Mucosa of descending colon (tissue), 3 donors: ENCODE measurements around the gene SLC66A2. TPM values are rescaled to one million over a fixed set of nuclear protein-coding genes. Genes with fewer than 3 reads are reported as not detected.
"Not testable (repeated sequence)": the region's sequence is repeated elsewhere in the genome, so short reads cannot be mapped to it uniquely, and the experiment has no call there.

ENCODE experiments used
- ATAC-seq: fragments of 200-7000 bp; cut with Tn5 transposase; one replicate; pipeline ENCODE4 v1.9.1; 2020; ENCODE audit warnings: mild to moderate bottlenecking, moderate library complexity
- DNase-seq, 3 donors: peaks; one replicate each; pipeline ENCODE4 v3.0.0-alpha.2; 2020
- H3K36me3 ChIP-seq: fragments of 200-600 bp; one replicate; pipeline ENCODE4 v1.8.0; 2021; ENCODE audit warnings: low read depth, mild to moderate bottlenecking
- H3K4me1 ChIP-seq: fragments of 200-600 bp; one replicate; pipeline ENCODE4 v1.8.0; 2021; ENCODE audit warnings: low read depth, mild to moderate bottlenecking
- H3K4me3 ChIP-seq: fragments of 200-600 bp; one replicate; pipeline ENCODE4 v1.8.0; 2021; ENCODE audit warnings: mild to moderate bottlenecking
- H3K9me3 ChIP-seq: fragments of 200-600 bp; one replicate; pipeline ENCODE4 v1.8.0; 2021; ENCODE audit warnings: mild to moderate bottlenecking
- CTCF ChIP-seq: fragments of 200-600 bp; IDR thresholded peaks from one replicate; pipeline ENCODE4 v1.8.0; 2022; ENCODE audit warnings: antibody characterized with exemption, mild to moderate bottlenecking
- intact Hi-C, 2 donors: fragments of 100-400 bp; cut with DNase I in 1 of 2; cut with micrococcal nuclease in 1 of 2; formaldehyde crosslinking; loops; one replicate each; pipeline versions ENCODE4 v1.11.0 to v1.11.1; 2022; cut with DNase I, micrococcal nuclease
- total RNA-seq, 3 donors: library from RNA; stranded (reverse); fragmentation: NEBNext Ultra II Directional in 2 of 3; extraction: Animal tissue kit (Norgen Biotek cat#: 25700) in 2 of 3; gene quantifications; one replicate each; pipeline versions ENCODE4 v1.2.1 to v1.2.4, GENCODE V29; 2021 to 2023
- donor health status: DM: no; HTN: no; CAD: no; lungs with moderate emphysema.
- donor health status: DM: no; HTN: no; CAD: no.
- donor health status: DM: no; HTN: yes; CAD: no.

Gene SLC66A2
- total RNA-seq, 3 donors from 2014 or later, result 54.5 to 90.1 (median 68.6) TPM

GRCh38 chr18:79868811-79869541 lies 82.5 kb downstream of the SLC66A2 start:
- intact Hi-C loops, result loop anchor here in 1 of 2 donors (10.0 kb wide), 1 partner anchor 64 kb away; no protein-coding TSS in a partner anchor
- TF ChIP-seq CTCF, result no peak
- ATAC-seq (no peak), DNase-seq (no peak)
- Histone ChIP-seq H3K36me3 (no peaks in the 10 kb centered on the region), H3K4me3 (no peak overlapping the region), H3K4me1 (no peaks in the 10 kb centered on the region), H3K9me3 (no peaks in the 10 kb centered on the region)

GRCh38 chr18:79868168-79868784 lies 83.2 kb downstream of the SLC66A2 start:
- Histone ChIP-seq H3K36me3 (no peaks in the 10 kb centered on the region), H3K4me3 (no peak overlapping the region), H3K4me1 (no peaks in the 10 kb centered on the region), H3K9me3 (no peaks in the 10 kb centered on the region)
- intact Hi-C loops, result loop anchor here in 1 of 2 donors (10.0 kb wide), 1 partner anchor 63 kb away; no protein-coding TSS in a partner anchor
- DNase-seq (no peak), ATAC-seq (no peak)
- no peak for TF ChIP-seq CTCF

GRCh38 chr18:79867666-79868065 lies 83.8 kb downstream of the SLC66A2 start:
- ATAC-seq (no peak), DNase-seq (no peak)
- Histone ChIP-seq H3K36me3 (no peaks in the 10 kb centered on the region), H3K4me3 (no peak overlapping the region), H3K4me1 (no peaks in the 10 kb centered on the region), H3K9me3 (no peaks in the 10 kb centered on the region)
- intact Hi-C loops, result loop anchor here in 1 of 2 donors (10.0 kb wide), 1 partner anchor 63 kb away; no protein-coding TSS in a partner anchor
- no peak for TF ChIP-seq CTCF

DNA sequence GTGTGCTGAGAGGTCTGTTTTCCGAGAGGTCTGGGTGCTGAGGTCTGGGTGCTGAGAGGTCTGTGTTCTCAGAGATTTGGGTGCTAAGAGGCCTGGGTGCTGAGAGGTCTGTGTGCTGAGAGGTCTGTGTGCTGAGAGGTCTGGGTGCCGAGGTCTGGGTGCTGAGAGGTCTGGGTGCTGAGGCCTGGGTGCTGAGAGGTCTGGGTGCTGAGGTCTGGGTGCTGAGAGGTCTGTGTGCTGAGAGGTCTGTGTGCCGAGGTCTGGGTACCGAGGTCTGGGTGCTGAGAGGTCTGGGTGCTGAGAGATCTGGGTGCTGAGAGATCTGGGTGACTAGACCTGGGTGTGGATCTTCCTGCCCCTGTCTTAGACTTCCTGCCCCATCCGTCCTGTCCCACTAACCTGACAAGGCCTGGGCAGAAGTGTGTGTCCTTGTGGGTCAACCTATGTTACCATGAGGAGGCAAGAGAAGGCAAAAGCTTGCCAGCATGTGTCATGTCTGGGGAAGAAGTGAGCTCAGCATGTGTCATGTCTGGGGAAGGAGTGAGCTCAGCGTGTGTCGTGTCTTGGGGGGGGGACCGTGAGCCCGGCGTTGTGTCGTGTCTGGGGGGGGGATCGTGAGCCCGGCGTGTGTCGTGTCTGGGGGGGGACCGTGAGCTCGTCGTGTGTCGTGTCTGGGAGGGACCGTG lies 84.4 kb downstream of the SLC66A2 start:
- Histone ChIP-seq H3K4me1 (no peaks in the 10 kb centered on the region), H3K4me3 (no peak overlapping the region), H3K9me3 (no peaks in the 10 kb centered on the region), H3K36me3 (no peaks in the 10 kb centered on the region)
- no peak for DNase-seq
- intact Hi-C loops, result loop anchor here in 1 of 2 donors (10.0 kb wide), 1 partner anchor 62 kb away; no protein-coding TSS in a partner anchor
- no peak for TF ChIP-seq CTCF
- ATAC-seq, result no peak

- not testable (repeated sequence) for H3K36me3 ChIP-seq, H3K4me1 ChIP-seq, DNase-seq, H3K9me3 ChIP-seq, H3K4me3 ChIP-seq, ATAC-seq
- intact Hi-C loops, result loop anchor here in 1 of 2 donors (10.0 kb wide), 1 partner anchor 61 kb away; no protein-coding TSS in a partner anchor
Observed at GRCh38 chr18:79865951-79866350, 85.5 kb downstream of the SLC66A2 start.

DNA sequence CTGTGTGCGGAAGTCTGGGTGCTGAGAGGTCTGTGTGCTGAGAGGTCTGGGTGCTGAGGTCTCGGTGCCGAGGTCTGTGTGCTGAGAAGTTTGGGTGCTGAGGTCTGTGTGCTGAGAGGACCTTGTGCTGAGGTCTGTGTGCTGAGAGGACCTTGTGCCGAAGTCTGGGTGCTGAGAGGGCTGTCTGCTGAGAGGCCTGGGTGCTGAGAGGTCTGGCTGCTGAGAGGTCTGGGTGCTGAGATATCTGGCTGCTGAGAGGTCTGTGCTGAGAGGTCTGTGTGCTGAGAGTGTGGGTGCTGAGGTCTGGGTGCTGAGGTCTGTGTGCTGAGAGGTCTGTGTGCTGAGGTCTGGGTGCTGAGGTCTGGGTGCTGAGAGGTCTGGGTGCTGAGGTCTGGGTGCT lies 86.5 kb downstream of the SLC66A2 start:
- not testable (repeated sequence) for DNase-seq, H3K4me3 ChIP-seq, H3K4me1 ChIP-seq, H3K9me3 ChIP-seq, H3K36me3 ChIP-seq, ATAC-seq
- intact Hi-C loops, result loop anchor here in 1 of 2 donors (10.0 kb wide), 1 partner anchor 60 kb away; no protein-coding TSS in a partner anchor
